HCT116 (cell line): ENCODE results near the gene CD22. TPM values are rescaled to one million over a fixed set of nuclear protein-coding genes. Genes with fewer than 3 reads are reported as not detected.
"Not testable (repeated sequence)": the region's sequence is repeated elsewhere in the genome, so short reads cannot be mapped to it uniquely, and the experiment has no call there.

ENCODE experiments used
- ATAC-seq: fragments of 200-7000 bp; cut with Tn5 transposase; 2 replicates; pipeline ENCODE4 v1.9.1; 2020; ENCODE audit warnings: mild to moderate bottlenecking, moderate library complexity
- BruUV-seq: library from RNA; stranded (reverse); fragments of 400-500 nt; replicated peaks from 2 replicates; lab custom pipeline; 2021; lab: Mats Ljungman, UMichigan
- CTCF ChIA-PET: fragments of 300-600 bp; sonication (Branson Sonifier 250); formaldehyde crosslinking; loops from one replicate; lab custom pipeline; 2021; ENCODE audit warnings: antibody characterized with exemption; lab: Charles Lee
- POLR2A ChIA-PET: fragments of 300-600, 350-600 bp; sonication (Branson Sonifier 250); formaldehyde crosslinking; loops from one replicate; lab custom pipeline; 2021; ENCODE audit warnings: antibody characterized with exemption; lab: Charles Lee
- RAD21 ChIA-PET, 2 experiments: fragments of 300-600 bp; sonication (Branson Sonifier 250); formaldehyde crosslinking; loops; one replicate each; lab custom pipeline; 2023; ENCODE audit warnings: low total read pairs in 2 of 2; ENCODE audit not compliant: uncharacterized antibody in 2 of 2, unreplicated experiment in 2 of 2, low non-redundant PET in 1 of 2; lab: Charles Lee
- DNase-seq: peaks from one replicate; pipeline ENCODE4 v3.0.0-alpha.2; 2010; ENCODE audit warnings: low read depth, low spot score
- H2AFZ ChIP-seq: fragments of 200-600 bp; shearing (Covaris generic), sonication (generic); 2 replicates; pipeline ENCODE4 v1.6.1; 2017; ENCODE audit warnings: low read depth, mixed run types, mixed read lengths, antibody characterized with exemption, low read length; ENCODE audit not compliant: poor library complexity, severe bottlenecking
- H3K27ac ChIP-seq: 2 replicates; pipeline ENCODE4 v1.5.1; 2012; ENCODE audit warnings: low read depth, low read length
- H3K27me3 ChIP-seq: fragments of 200-600 bp; sonication (generic); 2 replicates; pipeline ENCODE4 v1.6.1; 2016; ENCODE audit warnings: mixed run types, low read length, mixed read lengths; ENCODE audit not compliant: insufficient read depth
- H3K36me3 ChIP-seq, 2 experiments: fragments of 200-500 bp in 1 of 2; fragments of 200-600 bp in 1 of 2; sonication (Bioruptor generic) in 1 of 2; sonication (generic) in 1 of 2; 2 replicates each; pipeline versions ENCODE4 v1.5.1 to v1.6.1; 2014 to 2016; ENCODE audit warnings: low read length in 2 of 2, inconsistent platforms in 1 of 2, mixed read lengths in 1 of 2, mixed run types in 1 of 2; ENCODE audit not compliant: insufficient read depth in 2 of 2, control insufficient read depth in 1 of 2
- H3K4me1 ChIP-seq, 2 experiments: fragments of 200-600 bp in 1 of 2; sonication (generic) in 1 of 2; 2 replicates each; pipeline versions ENCODE4 v1.5.1 to v1.6.1; 2012 to 2017; ENCODE audit warnings: low read length in 2 of 2, inconsistent platforms in 1 of 2, mild to moderate bottlenecking in 1 of 2, mixed read lengths in 1 of 2, mixed run types in 1 of 2, moderate library complexity in 1 of 2; ENCODE audit not compliant: insufficient read depth in 2 of 2, control insufficient read depth in 1 of 2
- H3K4me2 ChIP-seq: fragments of 200-600 bp; sonication (generic); 2 replicates; pipeline ENCODE4 v1.6.1; 2017; ENCODE audit warnings: mixed run types, low read length, mixed read lengths
- H3K4me3 ChIP-seq, 2 experiments: fragments of 200-600 bp in 1 of 2; sonication (generic) in 1 of 2; replicated peaks in 1 of 2; 2 replicates each; pipeline ENCODE4 v1.5.1; 2011 to 2016; ENCODE audit warnings: low read length in 2 of 2, control low read depth in 1 of 2, low read depth in 1 of 2, mild to moderate bottlenecking in 1 of 2, mixed read lengths in 1 of 2, mixed run types in 1 of 2
- H3K79me2 ChIP-seq: fragments of 200-600 bp; sonication (generic); 2 replicates; pipeline ENCODE4 v1.6.1; 2017; ENCODE audit warnings: mild to moderate bottlenecking, mixed run types, low read length, moderate library complexity, mixed read lengths; ENCODE audit not compliant: insufficient read depth
- H3K9ac ChIP-seq: fragments of 200-600 bp; sonication (generic); 2 replicates; pipeline ENCODE4 v1.6.1; 2016; ENCODE audit warnings: low read length, mixed read lengths
- H3K9me2 ChIP-seq: fragments of 200-600 bp; sonication (generic), shearing (Covaris generic); 2 replicates; pipeline ENCODE4 v1.6.1; 2017; ENCODE audit warnings: mixed run types, mild to moderate bottlenecking, moderate library complexity; ENCODE audit not compliant: insufficient read depth
- H3K9me3 ChIP-seq, 2 experiments: fragments of 200-500 bp in 1 of 2; fragments of 200-600 bp in 1 of 2; sonication (Bioruptor generic) in 1 of 2; sonication (generic) in 1 of 2; 2 replicates each; pipeline ENCODE4 v1.6.1; 2014 to 2017; ENCODE audit warnings: low read length in 2 of 2, mixed read lengths in 2 of 2, inconsistent platforms in 1 of 2, low read depth in 1 of 2, mild to moderate bottlenecking in 1 of 2, mixed run types in 1 of 2, moderate library complexity in 1 of 2; ENCODE audit not compliant: control insufficient read depth in 1 of 2, insufficient read depth in 1 of 2
- H4K20me1 ChIP-seq: fragments of 200-600 bp; sonication (generic), shearing (Covaris generic); 2 replicates; pipeline ENCODE4 v1.6.1; 2017; ENCODE audit warnings: mixed run types, mild to moderate bottlenecking, moderate library complexity; ENCODE audit not compliant: insufficient read depth
- ELF1 ChIP-seq: IDR thresholded peaks from 2 replicates; pipeline ENCODE4 v1.6.1; 2012; ENCODE audit warnings: low read depth, borderline replicate concordance
- EZH2 ChIP-seq: fragments of 200-600 bp; sonication (generic); IDR thresholded peaks from 2 replicates; pipeline ENCODE4 v1.6.1; 2017; ENCODE audit warnings: antibody characterized with exemption, mixed run types
- EZH2phosphoT487 ChIP-seq: fragments of 200-600 bp; IDR thresholded peaks from 2 replicates; pipeline ENCODE4 v1.6.1; 2018; ENCODE audit warnings: antibody characterized with exemption, borderline replicate concordance
- RAD21 ChIP-seq: IDR thresholded peaks from 2 replicates; pipeline ENCODE4 v1.6.1; 2012; ENCODE audit warnings: low read depth, mild to moderate bottlenecking
- SIN3A ChIP-seq: IDR thresholded peaks from 2 replicates; pipeline ENCODE4 v1.6.1; 2012; ENCODE audit warnings: low read depth
- SRF ChIP-seq: IDR thresholded peaks from 2 replicates; pipeline ENCODE4 v1.6.1; 2012; ENCODE audit warnings: low read depth
- TCF7L2 ChIP-seq: IDR thresholded peaks from 2 replicates; pipeline ENCODE4 v1.7.0; 2011; ENCODE audit warnings: borderline replicate concordance, inconsistent platforms; ENCODE audit not compliant: insufficient read depth, insufficient read length; ENCODE audit errors: extremely low read depth
- ZNF274 ChIP-seq: fragments of 200-500 bp; sonication (Bioruptor generic); IDR thresholded peaks from 2 replicates; pipeline ENCODE4 v1.6.1; 2014; ENCODE audit warnings: mild to moderate bottlenecking, low read depth, low read length, inconsistent platforms
- intact Hi-C: fragments of 100-400 bp; cut with micrococcal nuclease; formaldehyde crosslinking; loops from 2 replicates; pipeline ENCODE4 v1.10.0; 2022
- total RNA-seq: library from RNA; stranded (reverse); gene quantifications from one replicate; pipeline ENCODE4 v1.2.1, GENCODE V29; 2021; ENCODE audit not compliant: unreplicated experiment
- TF ChIP-seq, protein P1 (sequence below): IDR thresholded peaks from 2 replicates; pipeline ENCODE4 v1.6.1; 2012; ENCODE audit warnings: low read depth
- TF ChIP-seq, protein P2 (sequence below): IDR thresholded peaks from 2 replicates; pipeline ENCODE4 v1.6.1; 2011; ENCODE audit warnings: mild to moderate bottlenecking, low read length, moderate library complexity; ENCODE audit not compliant: insufficient replicate concordance; ENCODE audit errors: extremely low read depth

The CD22 gene
- total RNA-seq, 1 experiment from 2014 or later: 7.0 TPM

GRCh38 chr19:35378356-35378755 is 49.4 kb downstream of the CD22 start:
- Histone ChIP-seq H3K79me2 (no peaks in the 10 kb centered on the region), H3K9me3 (no peaks in the 10 kb centered on the region; a peak in 1 of 4 replicates), H3K27me3 (peaks cover 3% of the 10 kb centered on the region), H3K4me1 (peaks cover 0 to 11% of the 10 kb centered on the region in 2 experiments; a peak in 2 of 4 replicates), H3K9me2 (no peaks in the 10 kb centered on the region), H3K4me3 (no peak overlapping the region), H3K27ac (no peak overlapping the region), H3K9ac (no peak overlapping the region), H3K4me2 (no peak overlapping the region), H4K20me1 (no peaks in the 10 kb centered on the region), H2AFZ (no peak overlapping the region), H3K36me3 (no peaks in the 10 kb centered on the region)
- DNase-seq (no peak), ATAC-seq (no peak)
- ChIA-PET CTCF (interaction anchor here (1.6 kb wide), 1 partner anchor 26 kb away, joined by 4 read pairs; no protein-coding TSS in a partner anchor), POLR2A (no interaction called here), RAD21 (no interaction called here)
- no TSS peak for BruUV-seq
- TF ChIP-seq, protein P1, sequence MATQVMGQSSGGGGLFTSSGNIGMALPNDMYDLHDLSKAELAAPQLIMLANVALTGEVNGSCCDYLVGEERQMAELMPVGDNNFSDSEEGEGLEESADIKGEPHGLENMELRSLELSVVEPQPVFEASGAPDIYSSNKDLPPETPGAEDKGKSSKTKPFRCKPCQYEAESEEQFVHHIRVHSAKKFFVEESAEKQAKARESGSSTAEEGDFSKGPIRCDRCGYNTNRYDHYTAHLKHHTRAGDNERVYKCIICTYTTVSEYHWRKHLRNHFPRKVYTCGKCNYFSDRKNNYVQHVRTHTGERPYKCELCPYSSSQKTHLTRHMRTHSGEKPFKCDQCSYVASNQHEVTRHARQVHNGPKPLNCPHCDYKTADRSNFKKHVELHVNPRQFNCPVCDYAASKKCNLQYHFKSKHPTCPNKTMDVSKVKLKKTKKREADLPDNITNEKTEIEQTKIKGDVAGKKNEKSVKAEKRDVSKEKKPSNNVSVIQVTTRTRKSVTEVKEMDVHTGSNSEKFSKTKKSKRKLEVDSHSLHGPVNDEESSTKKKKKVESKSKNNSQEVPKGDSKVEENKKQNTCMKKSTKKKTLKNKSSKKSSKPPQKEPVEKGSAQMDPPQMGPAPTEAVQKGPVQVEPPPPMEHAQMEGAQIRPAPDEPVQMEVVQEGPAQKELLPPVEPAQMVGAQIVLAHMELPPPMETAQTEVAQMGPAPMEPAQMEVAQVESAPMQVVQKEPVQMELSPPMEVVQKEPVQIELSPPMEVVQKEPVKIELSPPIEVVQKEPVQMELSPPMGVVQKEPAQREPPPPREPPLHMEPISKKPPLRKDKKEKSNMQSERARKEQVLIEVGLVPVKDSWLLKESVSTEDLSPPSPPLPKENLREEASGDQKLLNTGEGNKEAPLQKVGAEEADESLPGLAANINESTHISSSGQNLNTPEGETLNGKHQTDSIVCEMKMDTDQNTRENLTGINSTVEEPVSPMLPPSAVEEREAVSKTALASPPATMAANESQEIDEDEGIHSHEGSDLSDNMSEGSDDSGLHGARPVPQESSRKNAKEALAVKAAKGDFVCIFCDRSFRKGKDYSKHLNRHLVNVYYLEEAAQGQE: no peak
- TF ChIP-seq SRF (no peak), RAD21 (no peak), SIN3A (no peak), EZH2phosphoT487 (no peak), EZH2 (no peak), ZNF274 (no peak), TCF7L2 (no peak), ELF1 (no peak)
- TF ChIP-seq, protein P2, sequence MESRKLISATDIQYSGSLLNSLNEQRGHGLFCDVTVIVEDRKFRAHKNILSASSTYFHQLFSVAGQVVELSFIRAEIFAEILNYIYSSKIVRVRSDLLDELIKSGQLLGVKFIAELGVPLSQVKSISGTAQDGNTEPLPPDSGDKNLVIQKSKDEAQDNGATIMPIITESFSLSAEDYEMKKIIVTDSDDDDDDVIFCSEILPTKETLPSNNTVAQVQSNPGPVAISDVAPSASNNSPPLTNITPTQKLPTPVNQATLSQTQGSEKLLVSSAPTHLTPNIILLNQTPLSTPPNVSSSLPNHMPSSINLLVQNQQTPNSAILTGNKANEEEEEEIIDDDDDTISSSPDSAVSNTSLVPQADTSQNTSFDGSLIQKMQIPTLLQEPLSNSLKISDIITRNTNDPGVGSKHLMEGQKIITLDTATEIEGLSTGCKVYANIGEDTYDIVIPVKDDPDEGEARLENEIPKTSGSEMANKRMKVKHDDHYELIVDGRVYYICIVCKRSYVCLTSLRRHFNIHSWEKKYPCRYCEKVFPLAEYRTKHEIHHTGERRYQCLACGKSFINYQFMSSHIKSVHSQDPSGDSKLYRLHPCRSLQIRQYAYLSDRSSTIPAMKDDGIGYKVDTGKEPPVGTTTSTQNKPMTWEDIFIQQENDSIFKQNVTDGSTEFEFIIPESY: no peak
- intact Hi-C loops: no loop called here

- intact Hi-C loops, H3K9ac ChIP-seq, H3K27ac ChIP-seq, ATAC-seq, H3K36me3 ChIP-seq, H3K4me2 ChIP-seq, H3K4me3 ChIP-seq, H3K9me2 ChIP-seq, H2AFZ ChIP-seq, CTCF ChIA-PET, DNase-seq, RAD21 ChIA-PET, H3K27me3 ChIP-seq, BruUV-seq, H3K4me1 ChIP-seq, H4K20me1 ChIP-seq, H3K79me2 ChIP-seq, POLR2A ChIA-PET, H3K9me3 ChIP-seq: not testable (repeated sequence)
Measured at GRCh38 chr19:35379545-35379944, 50.6 kb downstream of the CD22 start.
